Esophagus squamous epithelium (tissue), 5 donors: Measurements from ENCODE around the gene BAHD1. TPM values are rescaled to one million over a fixed set of nuclear protein-coding genes. Genes with fewer than 3 reads are reported as not detected.
A peak's percentile ranks its signal among the peaks of the same experiment; 100 is the strongest.

Experiments used
- DNase-seq: peaks from one replicate; lab custom pipeline; 2025; lab: John Stamatoyannopoulos, UW
- H3K27ac ChIP-seq, 4 donors: fragments of 200-600 bp; sonication (generic); one replicate each; pipeline ENCODE4 v1.5.1; 2016 to 2019; ENCODE audit warnings: mild to moderate bottlenecking in 1 of 4
- H3K27me3 ChIP-seq, 4 donors: fragments of 200-600 bp; sonication (generic); 1 replicate in 3 of 4; 2 replicates in 1 of 4; pipeline versions ENCODE4 v1.5.1 to v1.6.0; 2017 to 2021; ENCODE audit warnings: antibody characterized with exemption in 1 of 4
- H3K36me3 ChIP-seq, 3 donors: fragments of 200-600 bp; sonication (generic); one replicate each; pipeline ENCODE4 v1.5.1; 2016 to 2019
- H3K4me1 ChIP-seq, 3 donors: fragments of 200-600 bp; sonication (generic); one replicate each; pipeline ENCODE4 v1.5.1; 2017 to 2019
- H3K4me3 ChIP-seq, 4 donors: fragments of 200-600 bp; sonication (generic); 1 replicate in 3 of 4; 2 replicates in 1 of 4; pipeline ENCODE4 v1.5.1; 2016 to 2019; ENCODE audit warnings: mild to moderate bottlenecking in 2 of 4, moderate library complexity in 1 of 4
- H3K9me3 ChIP-seq, 3 donors: fragments of 200-600 bp; sonication (generic); one replicate each; pipeline ENCODE4 v1.5.1; 2016 to 2019
- CTCF ChIP-seq, 6 experiments: fragments of 450-650 bp in 4 of 6; fragments of 200-600 bp in 2 of 6; sonication (generic) in 2 of 6; IDR thresholded peaks; one replicate each; pipeline ENCODE4 v1.5.1; 2016 to 2019; ENCODE audit warnings: antibody characterized with exemption in 6 of 6, mild to moderate bottlenecking in 4 of 6, moderate library complexity in 4 of 6
- POLR2A ChIP-seq, 4 donors: fragments of 450-650 bp; IDR thresholded peaks; one replicate each; pipeline ENCODE4 v1.6.1; 2017; ENCODE audit warnings: antibody characterized with exemption in 4 of 4, mild to moderate bottlenecking in 4 of 4, moderate library complexity in 3 of 4
- WGBS, 2 donors: methylation state at CpG; one replicate each; pipeline ENCODE4 v1.1.5; 2018; 5-methylcytosine and 5-hydroxymethylcytosine counted together
- intact Hi-C: fragments of 100-400 bp; cut with DNase I; formaldehyde crosslinking; loops from one replicate; pipeline ENCODE4 v1.15.0; 2022
- total RNA-seq, 4 donors: library from RNA; depleted of rRNA; stranded (reverse); fragments of >200 nt; gene quantifications; one replicate each; pipeline ENCODE4 v1.1.0, GENCODE V29; 2016
- donor health status: DM: yes; HTN: yes; CAD: no.

Gene BAHD1
- total RNA-seq, 4 donors from 2014 or later, result 6.0 to 13.1 (median 9.8) TPM

- DNase-seq, result no peak
- Histone ChIP-seq H3K36me3 (peaks cover 0 to 30% (median 0%) of the 10 kb centered on the region in 3 donors), H3K4me3 (peak overlapping the region in 1 of 4 donors; percentile 37), H3K27ac (no peak overlapping the region), H3K27me3 (no peaks in the 10 kb centered on the region), H3K9me3 (no peaks in the 10 kb centered on the region), H3K4me1 (peaks cover 11 to 24% (median 18%) of the 10 kb centered on the region in 3 donors)
- 13 to 24% methylated on average over 10 to 14 of the region's 31 CpGs for whole genome bisulfite sequencing, 2 donors
- intact Hi-C loops, result loop anchor here (5.0 kb wide), 1 partner anchor 139 kb away; the partner anchor contains the start of gene ANKRD63
- no peak for TF ChIP-seq POLR2A (IDR thresholded peaks at IDR 0.05)
- TF ChIP-seq CTCF (IDR thresholded peaks at IDR 0.05), result peak; percentile 68 to 98 (median 92)
Observed at GRCh38 chr15:40421246-40422157, 19.3 kb upstream of the BAHD1 start.

- Histone ChIP-seq H3K27me3 (no peaks in the 10 kb centered on the region), H3K36me3 (peaks cover 0 to under 1% (median 0%) of the 10 kb centered on the region in 3 donors), H3K27ac (no peak overlapping the region), H3K4me3 (no peak overlapping the region), H3K9me3 (no peaks in the 10 kb centered on the region), H3K4me1 (peaks cover 11 to 24% (median 18%) of the 10 kb centered on the region in 3 donors)
- intact Hi-C loops, result loop anchor here (5.0 kb wide), 1 partner anchor 142 kb away; the partner anchor contains the start of gene ANKRD63
- TF ChIP-seq POLR2A (IDR thresholded peaks at IDR 0.05), result no peak
- TF ChIP-seq CTCF (IDR thresholded peaks at IDR 0.05), result no peak
- DNase-seq, result no peak
- WGBS, 2 donors, result 85 to 100% methylated on average over 1 to 6 of the region's 6 CpGs
Observed at GRCh38 chr15:40424483-40425115, 16.2 kb upstream of the BAHD1 start.

- H3K27ac ChIP-seq, result no peak overlapping the region
- no peaks in the 10 kb centered on the region for H3K9me3 ChIP-seq
- DNase-seq, result no peak
- H3K36me3 ChIP-seq, result no peaks in the 10 kb centered on the region
- no peaks in the 10 kb centered on the region for H3K27me3 ChIP-seq
- WGBS, 2 donors, result 87 to 90% methylated on average over 5 of the region's 5 CpGs
- intact Hi-C loops, result no loop called here
- TF ChIP-seq CTCF (IDR thresholded peaks at IDR 0.05) (no peak), POLR2A (IDR thresholded peaks at IDR 0.05) (no peak)
- H3K4me1 ChIP-seq, result peaks cover 11 to 23% (median 16%) of the 10 kb centered on the region in 3 donors
- no peak overlapping the region for H3K4me3 ChIP-seq
Observed at GRCh38 chr15:40425681-40426080, 15.1 kb upstream of the BAHD1 start.

- intact Hi-C loops, result no loop called here
- Histone ChIP-seq H3K9me3 (no peaks in the 10 kb centered on the region), H3K4me1 (peaks cover 0 to 8% (median 3%) of the 10 kb centered on the region in 3 donors), H3K36me3 (no peaks in the 10 kb centered on the region), H3K4me3 (no peak overlapping the region), H3K27ac (no peak overlapping the region), H3K27me3 (no peaks in the 10 kb centered on the region)
- WGBS, 2 donors, result 89 to 92% methylated on average over 8 to 9 of the region's 9 CpGs
- DNase-seq, result no peak
- TF ChIP-seq POLR2A (IDR thresholded peaks at IDR 0.05), result no peak
- TF ChIP-seq CTCF (IDR thresholded peaks at IDR 0.05), result no peak
Observed at GRCh38 chr15:40427188-40427587, 13.6 kb upstream of the BAHD1 start.
